NT2/D1 (cell line): ENCODE data around the gene MTM1.

Experiments
- DNase-seq: peaks from one replicate; pipeline ENCODE4 v3.0.0-alpha.2; 2011; ENCODE audit warnings: low read depth, low spot score
- H3K27me3 ChIP-seq: 2 replicates; pipeline ENCODE4 v1.6.0; 2011; ENCODE audit warnings: mild to moderate bottlenecking; ENCODE audit not compliant: insufficient read length, insufficient read depth
- H3K36me3 ChIP-seq: 2 replicates; pipeline ENCODE4 v1.6.1; 2011; ENCODE audit warnings: mild to moderate bottlenecking, low read length, mixed read lengths; ENCODE audit not compliant: insufficient read depth, insufficient read length
- H3K4me1 ChIP-seq: 2 replicates; pipeline ENCODE4 v1.5.1; 2011; ENCODE audit not compliant: insufficient read depth, insufficient read length
- H3K4me3 ChIP-seq: 2 replicates; pipeline ENCODE4 v1.5.1; 2011; ENCODE audit warnings: low read depth; ENCODE audit not compliant: insufficient read length
- H3K9ac ChIP-seq: 2 replicates; pipeline ENCODE4 v1.6.0; 2011; ENCODE audit warnings: low read depth; ENCODE audit not compliant: insufficient read length
- H3K9me3 ChIP-seq: 2 replicates; pipeline ENCODE4 v1.5.1; 2011; ENCODE audit warnings: mild to moderate bottlenecking, low read length; ENCODE audit not compliant: insufficient read depth
- SUZ12 ChIP-seq: IDR thresholded peaks from 2 replicates; pipeline ENCODE4 v1.6.1; 2011; ENCODE audit not compliant: insufficient read length, insufficient read depth; ENCODE audit errors: extremely low read depth
- YY1 ChIP-seq: IDR thresholded peaks from 2 replicates; pipeline ENCODE4 v1.6.1; 2011; ENCODE audit not compliant: insufficient read length, insufficient read depth
- ZNF274 ChIP-seq: IDR thresholded peaks from 2 replicates; pipeline ENCODE4 v1.6.1; 2011; ENCODE audit warnings: mild to moderate bottlenecking, low read depth, low read length

Gene MTM1

DNA sequence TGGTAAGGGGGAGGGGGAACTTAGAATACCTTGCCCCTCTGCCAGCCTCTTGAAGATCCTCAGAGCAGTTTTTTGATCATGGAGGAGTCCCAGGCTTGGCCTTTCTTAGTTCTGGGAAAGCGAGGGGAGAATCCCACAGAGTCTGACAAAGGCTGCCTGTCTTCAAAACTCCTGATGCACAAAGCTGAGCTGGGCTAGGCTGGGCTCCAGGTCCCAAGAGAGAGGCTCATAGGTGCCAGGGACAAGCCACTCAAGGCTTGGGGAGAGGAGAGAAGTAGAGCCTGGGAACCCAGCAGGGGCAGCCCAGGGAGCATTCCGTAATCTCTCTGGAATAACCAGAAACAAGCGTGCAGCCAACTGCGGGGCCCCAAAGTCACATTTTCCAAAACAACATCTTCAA lies 37.0 kb upstream of the MTM1 start:
- no peak for DNase-seq
- H3K27me3 ChIP-seq = no peaks in the 10 kb centered on the region

DNA sequence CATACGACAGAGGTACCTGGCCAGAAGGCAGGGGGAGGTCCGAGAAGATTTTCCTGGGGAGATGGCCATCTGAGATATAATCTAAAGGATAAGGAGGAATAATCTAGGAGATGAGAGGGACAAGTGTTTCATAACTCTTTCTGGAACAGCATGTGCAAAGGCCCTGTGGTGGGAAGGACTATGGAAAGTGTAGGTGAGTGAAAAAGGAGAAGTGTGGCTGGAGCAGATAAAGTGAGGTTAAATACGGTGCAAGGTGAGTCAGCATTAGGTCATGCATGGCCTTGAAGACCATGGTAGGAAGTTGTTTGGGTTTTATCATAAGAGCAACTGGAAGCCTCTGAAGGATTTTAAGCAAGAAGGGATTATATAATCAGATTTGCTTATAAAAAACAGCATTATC lies 34.6 kb upstream of the MTM1 start:
- no peaks in the 10 kb centered on the region for H3K4me1 ChIP-seq
- peaks cover 9% of the 10 kb centered on the region; the same call in 1 of the 2 replicates for H3K9me3 ChIP-seq
- H3K36me3 ChIP-seq = no peaks in the 10 kb centered on the region
- no peak for DNase-seq
- H3K9ac ChIP-seq = no peak overlapping the region
- H3K4me3 ChIP-seq = no peak overlapping the region
- no peaks in the 10 kb centered on the region for H3K27me3 ChIP-seq
- TF ChIP-seq SUZ12 (no peak), YY1 (no peak), ZNF274 (no peak)

More for the DNA sequence above, 37.0 kb upstream of the MTM1 start:
- H3K9me3 ChIP-seq = no peaks in the 10 kb centered on the region; the same call in 1 of the 2 replicates
- no peaks in the 10 kb centered on the region for H3K4me1 ChIP-seq
- no peak for TF ChIP-seq YY1
- no peak for TF ChIP-seq SUZ12
- H3K4me3 ChIP-seq = no peak overlapping the region
- H3K36me3 ChIP-seq = no peaks in the 10 kb centered on the region
- H3K9ac ChIP-seq = no peak overlapping the region

DNA sequence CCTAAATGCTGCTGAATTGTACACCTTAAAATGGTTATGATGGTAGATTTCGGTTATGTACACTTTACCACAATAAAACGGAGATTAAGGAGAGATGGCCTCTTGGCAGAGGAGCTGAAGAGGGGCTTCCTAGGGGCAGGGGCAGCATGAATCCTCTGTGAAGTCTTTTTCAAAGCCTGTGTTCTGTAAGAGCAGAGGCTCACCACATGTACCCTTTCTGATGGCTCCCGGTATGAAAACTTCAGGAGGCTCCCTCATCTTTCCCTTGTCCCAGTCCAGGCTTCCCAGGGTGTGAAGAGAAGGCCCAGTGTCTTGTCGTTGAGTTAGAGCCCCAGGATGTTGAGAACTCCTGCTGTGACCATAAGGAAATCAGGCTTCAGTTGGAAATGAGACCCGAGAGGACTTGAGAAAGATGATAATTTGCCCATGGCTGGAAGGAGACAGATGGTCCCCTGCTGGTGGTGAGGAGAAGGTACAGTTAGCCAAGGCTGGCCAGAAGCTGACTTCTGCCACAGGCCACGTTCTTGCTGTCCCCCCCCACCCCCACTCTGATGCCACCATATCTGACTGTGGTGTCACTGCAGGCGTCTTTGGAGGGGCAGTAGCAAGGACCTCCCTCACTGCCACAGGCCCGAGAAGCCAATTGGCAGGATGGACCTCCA lies 31.8 kb upstream of the MTM1 start:
- H3K4me3 ChIP-seq = no peak overlapping the region
- no peaks in the 10 kb centered on the region for H3K4me1 ChIP-seq
- H3K9ac ChIP-seq = no peak overlapping the region
- DNase-seq = no peak
- peaks cover 9% of the 10 kb centered on the region; the same call in 1 of the 2 replicates for H3K9me3 ChIP-seq
- H3K27me3 ChIP-seq = no peaks in the 10 kb centered on the region
- TF ChIP-seq ZNF274 = peak; percentile 56; the same call in 1 of the 2 replicates
- TF ChIP-seq YY1 = no peak
- no peaks in the 10 kb centered on the region for H3K36me3 ChIP-seq

DNA sequence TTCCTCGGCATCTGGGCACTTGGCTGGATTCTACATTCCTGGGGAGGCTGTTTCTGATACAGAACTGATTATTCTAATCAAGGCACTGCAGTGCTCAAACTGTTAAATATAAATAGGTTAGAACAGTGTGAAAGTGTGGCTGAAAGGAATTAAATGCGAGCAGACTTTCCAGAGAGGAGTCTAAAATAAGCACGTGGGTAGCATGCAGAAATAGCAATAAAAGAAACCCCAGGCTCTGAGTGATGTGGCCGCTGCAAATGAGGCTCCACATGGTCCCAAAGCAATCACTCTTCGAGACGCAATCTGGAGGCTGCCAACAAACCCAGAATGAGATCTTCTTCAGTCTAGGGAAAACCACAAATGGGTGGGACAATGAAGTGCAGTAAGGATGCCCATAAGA lies 30.6 kb upstream of the MTM1 start:
- no peaks in the 10 kb centered on the region for H3K27me3 ChIP-seq
- TF ChIP-seq YY1 (no peak), ZNF274 (no peak), SUZ12 (no peak)
- no peak for DNase-seq
- H3K4me1 ChIP-seq = no peaks in the 10 kb centered on the region
- H3K9ac ChIP-seq = no peak overlapping the region
- no peaks in the 10 kb centered on the region for H3K36me3 ChIP-seq
- H3K9me3 ChIP-seq = peaks cover 9% of the 10 kb centered on the region; the same call in 1 of the 2 replicates
- no peak overlapping the region for H3K4me3 ChIP-seq

DNA sequence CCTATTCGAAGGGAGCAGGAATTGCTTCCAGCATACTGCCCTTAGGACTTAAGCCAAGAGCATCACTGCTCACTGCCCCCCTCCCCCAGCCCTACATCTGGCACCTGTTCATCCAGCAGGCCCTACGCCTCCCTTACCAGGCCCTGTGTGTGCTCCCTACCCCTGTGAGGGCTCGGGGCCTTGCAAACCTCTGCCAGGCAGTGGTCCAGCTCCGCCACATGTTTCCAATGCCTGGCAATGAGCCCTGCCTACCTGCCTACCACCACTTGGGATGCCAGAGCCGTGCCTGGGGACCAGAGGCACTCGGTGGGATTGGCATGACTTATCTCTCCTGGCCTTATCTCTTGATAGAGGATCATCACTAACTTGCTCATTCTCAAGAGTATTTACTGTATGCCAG lies 27.5 kb upstream of the MTM1 start:
- Histone ChIP-seq H3K36me3 (no peaks in the 10 kb centered on the region), H3K4me3 (no peak overlapping the region), H3K4me1 (no peaks in the 10 kb centered on the region), H3K27me3 (no peaks in the 10 kb centered on the region), H3K9me3 (peaks cover 9% of the 10 kb centered on the region; the same call in 1 of the 2 replicates), H3K9ac (no peak overlapping the region)
- DNase-seq = no peak
- TF ChIP-seq ZNF274 = no peak
- TF ChIP-seq YY1 = no peak
- no peak for TF ChIP-seq SUZ12

DNA sequence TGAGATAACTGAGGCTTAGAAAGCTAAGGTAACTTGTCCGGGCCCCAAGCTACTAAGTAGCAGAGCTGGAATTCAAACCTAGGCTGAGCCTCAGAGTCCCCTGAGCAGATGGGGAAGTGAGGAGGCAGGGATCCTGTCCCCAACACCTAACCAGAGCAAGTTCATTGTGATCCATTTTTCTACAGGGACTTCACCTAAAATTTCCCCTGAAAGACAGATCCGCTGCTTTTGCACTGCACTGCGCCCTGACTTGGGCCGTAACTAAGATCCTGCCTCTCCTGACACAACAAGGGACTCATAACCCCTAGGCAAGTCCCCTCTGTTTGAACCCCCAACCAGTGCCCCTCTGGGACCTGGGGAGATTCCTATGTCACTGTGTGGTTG lies 25.6 kb upstream of the MTM1 start:
- H3K4me1 ChIP-seq = no peaks in the 10 kb centered on the region
- H3K9me3 ChIP-seq = no peaks in the 10 kb centered on the region
- H3K27me3 ChIP-seq = peaks cover 7% of the 10 kb centered on the region
- DNase-seq = no peak
- no peak overlapping the region for H3K9ac ChIP-seq
- TF ChIP-seq YY1 = no peak
- H3K4me3 ChIP-seq = no peak overlapping the region
- H3K36me3 ChIP-seq = no peaks in the 10 kb centered on the region

DNA sequence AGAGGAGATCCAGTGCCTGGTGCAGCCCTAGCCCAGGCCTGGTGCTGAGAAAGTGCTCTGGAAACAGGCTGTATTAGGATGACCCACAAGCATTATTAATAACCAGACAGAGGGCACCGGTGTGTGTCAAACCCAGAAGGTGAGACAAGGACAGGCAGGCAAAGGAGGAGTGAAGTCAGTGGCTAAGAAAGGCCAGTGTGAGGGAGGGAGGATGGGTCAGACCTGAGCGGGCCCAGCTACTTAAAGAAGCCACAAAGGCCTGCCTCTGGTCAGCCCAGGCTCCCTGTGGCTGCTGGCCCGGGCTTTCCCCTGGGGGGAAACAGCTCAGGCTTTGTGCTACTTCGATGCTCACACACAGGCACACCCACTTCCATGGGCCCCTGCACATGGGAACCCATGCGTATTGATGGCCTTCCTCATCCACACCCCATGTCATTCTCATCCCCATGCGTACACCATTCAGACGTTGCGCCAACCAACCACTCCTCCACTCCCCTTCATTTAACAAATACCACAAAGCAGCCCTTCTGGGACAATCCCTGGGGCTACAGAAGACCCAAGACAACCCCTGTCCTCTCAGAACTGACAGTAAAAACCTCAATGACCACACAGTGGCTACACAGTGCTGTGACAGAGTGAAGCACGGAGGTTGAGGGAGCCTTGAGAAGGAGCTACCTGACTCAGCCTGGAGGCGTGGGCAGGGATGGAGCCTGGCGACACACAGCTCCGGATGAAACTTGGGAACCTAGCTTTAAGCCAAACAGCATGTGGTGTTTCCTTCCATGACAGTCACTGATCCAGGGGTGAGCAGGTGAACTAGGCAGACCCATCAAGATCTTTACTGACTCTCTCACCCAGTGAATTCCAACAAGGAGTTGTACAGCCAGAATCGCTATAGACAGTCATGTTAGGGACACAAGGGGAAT lies 24.9 kb upstream of the MTM1 start:
- Histone ChIP-seq H3K27me3 (peaks cover 14% of the 10 kb centered on the region), H3K9me3 (no peaks in the 10 kb centered on the region), H3K4me3 (no peak overlapping the region), H3K4me1 (no peaks in the 10 kb centered on the region), H3K36me3 (no peaks in the 10 kb centered on the region), H3K9ac (no peak overlapping the region)
- TF ChIP-seq SUZ12 (no peak), YY1 (no peak), ZNF274 (no peak)
- no peak for DNase-seq
